HG03460 (cell line): ENCODE results near the gene AKIRIN1.
"Not testable (repeated sequence)": the region's sequence is repeated elsewhere in the genome, so short reads cannot be mapped to it uniquely, and the experiment has no call there.

Experiments used
- ATAC-seq: cut with Tn5 transposase; IDR thresholded peaks from one replicate; pipeline ENCODE4 v1.9.1; 2021; ENCODE audit not compliant: unreplicated experiment

AKIRIN1 gene

GRCh38 chr1:39044762-39045161 is 53.7 kb downstream of the AKIRIN1 start:
- no peak for ATAC-seq

- no peak for ATAC-seq
These were observed 54.2 kb downstream of the AKIRIN1 start for GRCh38 chr1:39045231-39045630.

GRCh38 chr1:39046613-39047210 is 55.6 kb downstream of the AKIRIN1 start:
- no peak for ATAC-seq

- no peak for ATAC-seq
These were observed 56.5 kb downstream of the AKIRIN1 start for GRCh38 chr1:39047374-39048229.

- no peak for ATAC-seq
These were observed 57.8 kb downstream of the AKIRIN1 start for GRCh38 chr1:39048745-39049370.

GRCh38 chr1:39050001-39050400 is 58.9 kb downstream of the AKIRIN1 start:
- ATAC-seq: no peak

- not testable (repeated sequence) for ATAC-seq
These were observed 60.2 kb downstream of the AKIRIN1 start for GRCh38 chr1:39051193-39051850.

- no peak for ATAC-seq
These were observed 60.9 kb downstream of the AKIRIN1 start for GRCh38 chr1:39051956-39052355.

GRCh38 chr1:39055213-39055710 is 64.2 kb downstream of the AKIRIN1 start:
- ATAC-seq: not testable (repeated sequence)
